Loucy (cell line): Measurements from ENCODE around the gene LRRC1.

ENCODE experiments used
- CTCF ChIP-seq: fragments of 200-600 bp; sonication (generic); conservative IDR thresholded peaks from 2 replicates; pipeline ENCODE4 v1.5.1; 2014; ENCODE audit warnings: mild to moderate bottlenecking, antibody characterized with exemption, low read length
- EZH2phosphoT487 ChIP-seq: fragments of 200-600 bp; IDR thresholded peaks from 2 replicates; pipeline ENCODE4 v1.6.1; 2018; ENCODE audit warnings: antibody characterized with exemption, mild to moderate bottlenecking, moderate library complexity, borderline replicate concordance

DNA sequence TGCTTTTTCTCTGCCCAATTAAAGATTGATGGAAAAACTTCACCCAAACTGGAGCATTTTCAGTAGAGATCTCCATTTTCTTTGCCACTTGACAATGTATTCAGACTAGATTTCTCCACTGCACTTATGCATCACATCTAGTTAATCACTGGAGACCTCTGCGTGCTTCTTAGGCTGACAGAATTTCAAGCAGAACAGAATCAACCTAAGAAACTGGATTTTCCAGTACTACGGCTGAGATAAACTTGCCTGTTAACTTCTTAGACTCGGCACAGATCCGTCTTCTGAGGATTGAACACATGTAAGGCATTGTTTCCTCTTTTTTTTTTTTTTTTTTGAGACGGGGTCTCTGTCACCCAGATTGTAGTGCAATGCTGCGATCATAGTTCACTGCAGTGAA is 139.2 kb downstream of the LRRC1 start:
- no peak for TF ChIP-seq CTCF
- no peak for TF ChIP-seq EZH2phosphoT487
